Caki2 (cell line): ENCODE measurements around the gene ATG9B. TPM values are rescaled to one million over a fixed set of nuclear protein-coding genes. Genes with fewer than 3 reads are reported as not detected.

Experiments used
- DNase-seq: peaks from one replicate; pipeline ENCODE4 v3.0.0-alpha.2; 2015; ENCODE audit warnings: low read depth
- in situ Hi-C: cut with HindIII; loops from 2 replicates; pipeline ENCODE4 v1.10.0; 2016; ENCODE audit warnings: low sequenced_read_pairs, low pct_unique_long_range_greater_than_20kb, mixed read lengths
- total RNA-seq: library from RNA; depleted of rRNA; stranded (reverse); fragments of >200 nt; shearing (Covaris generic); gene quantifications from 2 replicates; pipeline ENCODE4 v1.2.3, GENCODE V29; 2014; ENCODE audit warnings: low replicate concordance

The ATG9B gene
- total RNA-seq, 1 experiment from 2014 or later = 0.68 TPM

DNA sequence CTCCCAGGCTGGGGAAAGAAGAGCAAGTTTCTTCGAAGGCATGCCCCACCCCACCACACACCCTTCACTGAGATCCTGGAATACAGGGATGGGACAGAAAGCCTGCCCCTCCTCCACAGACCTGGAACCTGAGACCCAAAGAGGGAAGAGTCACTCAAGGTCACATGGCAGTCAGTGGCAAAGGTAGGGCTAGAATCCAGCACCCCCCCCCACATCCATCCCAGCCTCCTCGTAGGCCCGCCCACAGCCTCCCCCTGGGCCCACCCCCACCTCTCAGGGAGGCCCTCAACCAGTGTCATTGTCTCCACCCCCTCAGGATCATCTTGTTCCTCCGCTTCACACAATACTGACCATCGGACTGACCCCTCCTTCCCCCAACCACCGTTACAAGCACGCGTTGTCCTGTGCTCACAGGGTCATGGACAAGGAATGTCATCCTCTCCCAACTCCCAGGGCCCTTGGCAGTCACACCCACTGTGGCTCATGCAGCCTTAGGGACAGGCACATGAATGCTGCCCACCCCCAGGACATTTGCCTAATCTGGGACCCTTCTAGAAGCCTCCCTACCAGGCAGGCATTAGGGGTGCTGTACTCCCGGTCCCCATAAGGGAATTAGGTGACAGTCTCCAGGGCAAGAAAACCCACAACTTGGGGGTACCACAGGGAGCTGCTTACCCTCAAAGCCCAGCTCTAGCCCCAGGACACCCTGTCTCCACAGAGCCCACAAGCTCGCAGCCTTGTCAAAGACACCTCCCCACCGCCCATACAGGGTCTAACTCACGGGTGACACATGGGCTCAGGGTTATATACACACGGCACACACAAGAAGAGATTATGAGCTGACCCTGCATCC is 47.5 kb downstream of the ATG9B start:
- DNase-seq = peak; percentile 77
- in situ Hi-C loops = no loop called here

DNA sequence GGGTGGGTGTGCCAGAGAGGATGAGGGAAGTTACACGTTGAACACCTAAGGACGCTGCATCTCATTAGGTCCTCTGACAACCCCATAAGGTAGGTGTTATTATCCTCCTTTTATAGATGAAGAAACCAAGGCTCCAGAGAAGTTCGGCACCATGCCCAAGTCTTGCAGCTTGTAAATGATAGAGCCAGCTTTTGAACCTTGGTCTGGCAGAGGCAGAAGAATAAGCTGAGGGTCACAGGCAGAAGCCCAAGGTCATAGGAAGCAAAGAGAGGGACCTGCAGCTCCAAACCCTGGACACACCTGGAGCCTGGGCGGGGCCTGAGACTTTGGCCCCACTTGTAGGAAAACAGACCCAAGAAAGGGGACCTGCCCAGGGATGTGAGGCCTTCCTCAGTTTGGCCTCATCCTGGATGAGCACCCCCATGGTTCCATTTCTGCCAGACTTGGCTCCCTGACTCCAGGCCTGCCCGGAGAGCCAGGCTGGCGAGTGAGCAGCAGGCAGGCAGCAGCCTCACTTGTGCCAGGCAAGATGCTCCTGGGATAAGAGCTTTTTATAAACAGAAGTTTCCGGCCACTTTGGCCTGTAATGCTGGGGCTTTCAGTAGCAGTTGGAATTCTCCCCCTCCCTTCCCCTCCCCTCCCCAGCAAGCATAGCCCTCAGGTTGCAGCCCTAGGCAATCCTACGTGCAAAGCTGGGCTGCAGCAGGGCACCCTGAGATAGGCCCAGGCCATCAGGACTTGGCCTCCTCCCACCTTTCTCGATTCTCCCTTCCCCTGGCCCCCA is 48.6 kb downstream of the ATG9B start:
- in situ Hi-C loops = no loop called here
- DNase-seq = no peak

DNA sequence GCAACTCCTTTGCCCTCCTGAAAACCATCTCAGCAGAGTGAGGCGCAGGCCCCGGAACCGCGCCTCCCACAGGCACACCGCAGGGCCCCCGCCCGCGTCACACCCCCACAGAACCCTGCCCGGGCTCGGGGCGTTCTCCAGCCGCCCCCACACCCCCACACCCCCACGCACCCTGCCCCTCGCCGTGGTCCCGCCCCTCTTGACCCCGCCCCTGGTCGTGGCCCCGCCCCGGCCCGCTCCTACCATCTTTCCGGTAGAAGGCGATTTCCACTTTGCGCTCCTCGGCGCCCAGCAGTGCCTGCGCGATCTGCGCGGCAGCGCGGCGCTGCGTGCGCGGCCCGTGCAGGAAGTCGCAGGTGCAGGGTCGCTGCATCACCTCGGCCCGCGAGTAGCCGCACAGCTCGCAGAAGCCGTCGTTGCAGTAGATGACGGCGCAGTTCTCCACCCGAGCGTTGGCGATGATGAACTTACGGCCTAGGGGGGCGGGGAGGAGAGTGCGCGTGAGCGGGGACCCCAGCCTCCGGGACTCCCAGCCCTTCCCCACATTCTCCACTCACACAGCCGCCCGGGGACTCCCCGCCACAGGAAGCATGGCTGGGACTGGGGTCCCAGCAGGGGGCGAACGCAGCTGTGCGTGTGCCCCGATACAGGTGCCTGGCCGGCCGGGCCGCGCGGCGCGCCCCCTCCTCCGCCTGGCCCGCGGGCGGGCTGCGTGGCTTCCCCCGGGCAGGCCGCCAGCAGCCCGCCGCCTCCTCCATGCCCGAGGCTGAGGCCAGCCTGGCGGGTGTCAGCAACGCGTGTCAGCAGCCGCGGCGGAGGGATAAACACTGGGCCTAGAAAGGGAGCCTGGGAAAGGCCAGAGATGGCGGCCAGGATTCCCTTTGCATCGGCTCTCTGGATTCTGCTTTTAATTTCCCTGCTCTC is 49.6 kb downstream of the ATG9B start:
- DNase-seq = peak; percentile 49
- in situ Hi-C loops = no loop called here

- in situ Hi-C loops = no loop called here
- no peak for DNase-seq
Measured at GRCh38 chr7:150973571-150974451, 50.5 kb downstream of the ATG9B start.

DNA sequence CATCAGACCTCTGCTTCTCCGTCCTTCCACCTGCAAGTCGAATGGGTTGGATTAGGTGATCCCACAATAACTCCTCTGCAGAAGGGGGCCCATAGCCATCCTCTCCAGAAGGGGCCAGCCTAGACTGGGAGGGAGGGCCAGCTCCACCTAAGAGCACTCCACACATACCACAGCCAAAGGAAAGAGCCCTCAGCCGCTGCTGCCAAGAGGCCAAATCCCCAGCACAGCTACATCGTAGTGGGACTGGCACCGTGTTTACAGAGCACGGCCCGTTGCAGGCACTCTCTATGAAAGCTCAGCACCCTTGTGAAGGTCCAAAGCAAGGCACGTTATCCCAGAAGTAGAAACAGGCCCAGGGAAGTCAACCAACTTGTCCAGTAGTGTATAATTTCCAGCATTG is 51.6 kb downstream of the ATG9B start:
- in situ Hi-C loops = no loop called here
- DNase-seq = no peak

- in situ Hi-C loops = no loop called here
- DNase-seq = no peak
Measured at GRCh38 chr7:150972023-150972468, 52.2 kb downstream of the ATG9B start.

DNA sequence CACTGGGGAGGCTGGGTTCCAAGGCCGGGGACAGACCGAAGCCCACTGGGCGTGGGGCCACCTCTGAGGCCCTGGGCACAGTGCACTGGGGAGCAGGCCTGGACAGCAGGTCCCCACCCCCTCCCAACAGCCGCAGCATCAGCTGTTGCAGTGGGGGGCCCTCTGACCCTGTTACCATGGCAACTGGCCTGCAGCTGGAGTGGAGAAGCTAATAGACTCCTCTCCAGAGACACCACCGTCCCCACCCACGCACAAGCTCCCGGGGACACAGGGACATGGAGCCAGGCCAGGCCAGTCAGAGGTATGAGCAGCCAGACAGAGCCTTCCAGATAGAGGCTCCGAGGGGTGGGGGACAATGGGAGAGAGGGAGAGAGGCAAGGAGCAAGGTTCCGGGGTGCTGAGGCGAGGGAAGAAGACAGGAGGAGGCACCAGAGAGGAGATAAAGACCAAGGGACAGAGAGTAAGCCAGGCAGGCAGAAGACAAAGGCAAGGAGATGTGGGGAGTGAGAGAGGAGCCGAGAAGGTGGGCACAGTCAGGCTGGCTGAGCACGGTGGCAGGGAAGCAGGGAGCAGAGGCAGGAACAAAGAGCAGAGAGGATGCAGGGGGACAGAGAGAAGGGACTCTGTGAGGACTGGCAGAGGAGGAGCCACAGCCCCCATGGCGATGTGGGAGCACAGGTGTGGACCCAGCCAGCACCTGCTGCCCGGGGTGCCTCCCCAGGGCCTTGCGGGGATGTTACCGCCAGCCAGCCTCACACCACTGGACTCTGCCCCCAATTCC is 52.9 kb downstream of the ATG9B start:
- no peak for DNase-seq
- in situ Hi-C loops = no loop called here

DNA sequence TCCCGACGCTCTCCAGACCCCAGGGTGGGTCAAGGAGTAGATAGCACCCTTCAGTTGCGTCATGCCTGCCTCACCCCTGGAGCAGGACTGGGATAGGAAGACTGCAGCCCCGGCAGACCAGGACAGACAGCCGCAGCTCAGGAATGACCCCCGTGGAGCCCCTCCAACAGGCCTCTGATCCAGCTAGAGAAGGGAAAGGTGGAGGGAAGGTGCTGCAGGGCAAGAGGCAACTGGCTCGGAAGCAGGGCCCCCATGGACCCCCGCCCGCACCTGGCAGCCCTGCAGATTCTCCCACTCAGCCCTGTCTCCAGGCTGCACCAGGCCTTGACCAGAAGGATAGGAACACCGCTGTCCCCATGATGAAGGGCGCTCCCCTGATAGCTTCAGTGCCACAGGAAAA is 53.9 kb downstream of the ATG9B start:
- no peak for DNase-seq
- in situ Hi-C loops = no loop called here

- DNase-seq = no peak
- in situ Hi-C loops = no loop called here
Measured at GRCh38 chr7:150969475-150969874, 54.8 kb downstream of the ATG9B start.

DNA sequence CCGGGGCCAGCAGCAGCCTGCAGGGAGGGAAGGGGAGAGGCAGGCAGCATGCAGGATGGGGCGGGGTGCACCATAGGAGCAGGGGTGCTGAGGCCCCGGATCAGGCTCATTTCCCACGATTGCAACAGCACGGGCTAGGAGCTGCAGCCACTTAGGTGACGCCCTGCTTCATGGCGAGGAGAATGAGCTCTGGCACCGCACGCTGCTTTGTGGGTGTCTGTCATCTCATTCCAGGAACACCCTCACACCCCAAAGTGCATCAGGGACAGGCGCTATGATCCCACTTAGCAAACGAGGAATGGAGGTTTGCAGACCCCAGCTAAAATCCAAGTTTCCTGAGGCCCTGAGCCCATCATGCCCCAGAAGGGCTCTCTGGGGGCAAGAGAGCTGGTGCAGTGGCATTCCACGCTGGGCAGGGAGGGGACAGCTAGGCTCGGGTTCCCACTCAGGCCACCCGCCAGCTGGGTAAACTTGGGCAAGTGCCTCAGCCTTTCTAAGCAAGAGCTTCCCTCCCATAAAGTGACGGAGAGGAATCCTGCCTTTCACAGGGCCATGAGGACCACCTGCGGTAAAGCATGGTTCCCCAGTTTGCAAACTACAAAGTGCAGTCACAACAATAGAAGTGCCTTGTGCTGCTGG is 55.4 kb downstream of the ATG9B start:
- DNase-seq = no peak
- in situ Hi-C loops = no loop called here

GRCh38 chr7:150968056-150968733 is 56.1 kb downstream of the ATG9B start:
- no peak for DNase-seq
- in situ Hi-C loops = no loop called here

DNA sequence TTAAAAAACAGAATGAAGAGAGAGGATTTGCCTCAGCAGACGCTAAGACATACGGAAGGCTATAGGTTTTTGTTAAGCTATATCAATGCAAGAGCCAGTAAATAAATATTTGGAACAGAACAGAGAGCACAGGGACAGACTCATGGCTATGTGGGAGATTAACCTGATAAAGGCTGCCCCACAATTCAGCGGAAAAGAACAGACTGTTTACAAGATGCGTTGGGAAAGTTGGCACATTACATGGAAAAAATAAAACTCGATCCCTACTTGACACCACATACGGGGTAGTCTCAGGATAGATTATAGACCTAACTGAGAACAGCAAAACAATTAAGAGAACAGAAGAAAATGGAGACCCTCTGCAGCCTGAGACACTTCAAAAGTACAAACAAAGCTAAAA is 56.9 kb downstream of the ATG9B start:
- in situ Hi-C loops = no loop called here
- no peak for DNase-seq

GRCh38 chr7:150966002-150966401 is 58.3 kb downstream of the ATG9B start:
- in situ Hi-C loops = no loop called here
- DNase-seq = no peak

DNA sequence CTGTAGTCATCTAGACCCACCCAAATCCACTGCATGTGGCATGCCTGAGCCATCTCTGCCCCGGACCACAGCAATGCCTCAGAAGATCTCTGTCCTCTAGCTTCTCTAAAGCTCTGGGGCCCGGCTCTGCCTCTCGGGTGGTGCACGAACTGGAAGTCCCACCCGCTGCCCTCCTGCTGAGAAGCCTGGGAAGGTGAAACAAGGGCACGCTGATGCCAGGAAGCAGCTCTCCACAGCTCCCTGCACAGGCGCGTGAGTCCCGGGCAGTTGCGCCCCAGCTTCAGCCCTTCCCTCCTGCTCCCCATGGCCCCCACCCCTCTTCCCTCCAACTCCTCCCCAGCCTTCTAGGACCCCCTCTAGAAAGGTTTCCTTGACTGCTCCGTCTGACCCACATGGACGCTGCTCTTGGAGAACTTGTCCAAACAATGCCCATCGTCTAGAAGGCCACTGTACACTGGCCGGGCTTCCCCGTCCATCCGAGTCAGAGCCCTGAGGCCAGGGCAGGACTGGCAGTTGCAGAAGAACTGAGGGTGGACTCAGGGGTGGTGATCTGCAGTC is 58.9 kb downstream of the ATG9B start:
- in situ Hi-C loops = no loop called here
- no peak for DNase-seq
